SKM-1 treated with dmso at 0.1 percent for 144 hours (cell line): Measurements from ENCODE around the gene NIPA2.

Experiments
- DNase-seq: peaks from one replicate; lab custom pipeline; 2025; ENCODE audit not compliant: unreplicated experiment; lab: John Stamatoyannopoulos, UW

The NIPA2 gene

DNA sequence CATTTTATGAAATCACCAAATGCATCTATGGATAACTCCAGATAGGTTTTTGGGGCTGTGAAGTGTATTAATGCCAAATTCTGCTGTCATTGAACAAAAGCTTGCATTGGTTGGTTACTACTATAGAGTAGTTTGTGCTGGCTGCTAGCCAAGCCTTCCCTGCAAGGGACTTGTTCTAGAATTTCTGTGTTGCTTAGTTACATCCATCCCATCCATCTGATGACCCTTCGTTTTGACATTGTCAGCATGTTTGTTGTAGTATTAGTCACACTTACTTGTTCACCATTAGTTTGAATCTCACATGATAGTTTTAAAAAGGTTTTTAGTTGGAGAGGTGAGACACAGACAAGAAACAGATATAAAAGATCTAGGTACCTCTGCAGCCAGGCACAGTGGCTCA lies 7.0 kb upstream of the NIPA2 start:
- DNase-seq: no peak

DNA sequence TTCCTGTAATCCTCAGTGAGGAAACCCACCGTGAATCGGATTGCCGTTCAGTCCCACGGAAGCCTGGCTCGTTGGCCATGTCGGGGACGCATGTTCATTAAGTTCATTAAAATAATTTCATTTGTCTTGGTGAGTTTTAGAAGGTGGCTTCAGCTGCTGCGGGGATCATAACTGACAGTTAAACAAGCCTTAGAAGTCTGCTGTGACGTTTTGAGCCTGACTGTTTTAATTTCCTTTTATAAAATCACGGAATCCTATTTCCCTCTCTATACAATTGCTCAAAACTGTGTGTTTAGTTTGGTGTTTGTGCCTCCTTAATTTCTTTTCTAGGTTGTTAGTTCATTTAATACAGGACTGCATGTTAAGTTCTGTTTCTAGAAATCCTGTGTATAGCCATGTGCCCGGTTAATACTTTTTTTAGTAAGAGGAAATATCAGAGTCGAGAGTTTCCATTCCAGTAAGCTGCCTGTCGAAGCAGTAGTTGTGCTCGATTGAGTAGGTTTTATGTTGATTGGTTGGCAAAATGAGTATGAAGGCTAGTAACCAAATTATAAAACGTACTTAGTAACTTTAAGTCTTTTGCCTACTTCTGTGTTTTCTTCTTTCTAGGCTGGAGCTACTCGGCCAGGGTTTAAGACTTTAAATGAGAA lies 705 bp downstream of the NIPA2 start:
- no peak for DNase-seq

DNA sequence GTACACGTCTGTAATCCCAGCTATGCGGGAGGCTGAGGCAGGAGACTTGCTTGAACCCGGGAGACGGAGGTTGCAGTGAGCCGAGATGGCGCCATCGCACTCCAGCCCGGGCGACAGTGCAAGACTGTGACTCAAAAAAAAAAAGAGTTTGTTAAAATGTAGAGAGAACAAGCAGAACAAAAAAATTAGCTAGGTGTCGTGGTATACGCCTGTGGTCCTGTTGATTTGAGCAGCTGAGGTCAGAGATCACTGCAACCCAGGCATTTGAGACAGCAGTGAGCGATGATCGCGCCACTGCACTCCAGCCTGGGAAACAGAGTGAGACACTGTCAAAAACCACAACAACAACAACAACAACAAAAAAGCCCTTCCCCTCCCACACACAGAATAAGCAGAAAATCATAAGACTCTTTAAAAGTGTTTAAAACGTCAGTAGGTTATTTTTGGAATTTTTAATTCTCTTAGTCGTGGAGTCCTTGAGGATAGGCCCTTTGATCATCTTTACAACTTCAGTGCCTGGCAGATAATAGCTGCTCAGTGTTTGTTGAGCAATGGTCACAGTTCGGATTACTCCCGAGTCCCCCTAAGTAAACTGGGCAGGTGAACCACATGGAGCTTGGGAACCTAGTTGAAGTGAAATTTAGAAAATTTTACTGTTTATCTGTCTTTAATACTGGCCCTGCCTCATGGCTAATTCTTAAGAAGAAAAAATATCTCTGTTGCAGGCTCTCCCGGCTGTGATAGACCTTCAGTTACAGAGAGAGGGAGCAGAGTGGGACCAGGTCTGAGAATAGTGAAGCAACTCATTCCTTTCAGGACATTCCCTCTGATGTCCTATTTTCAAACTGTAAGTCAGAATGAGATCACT lies 6.2 kb downstream of the NIPA2 start:
- DNase-seq: no peak

DNA sequence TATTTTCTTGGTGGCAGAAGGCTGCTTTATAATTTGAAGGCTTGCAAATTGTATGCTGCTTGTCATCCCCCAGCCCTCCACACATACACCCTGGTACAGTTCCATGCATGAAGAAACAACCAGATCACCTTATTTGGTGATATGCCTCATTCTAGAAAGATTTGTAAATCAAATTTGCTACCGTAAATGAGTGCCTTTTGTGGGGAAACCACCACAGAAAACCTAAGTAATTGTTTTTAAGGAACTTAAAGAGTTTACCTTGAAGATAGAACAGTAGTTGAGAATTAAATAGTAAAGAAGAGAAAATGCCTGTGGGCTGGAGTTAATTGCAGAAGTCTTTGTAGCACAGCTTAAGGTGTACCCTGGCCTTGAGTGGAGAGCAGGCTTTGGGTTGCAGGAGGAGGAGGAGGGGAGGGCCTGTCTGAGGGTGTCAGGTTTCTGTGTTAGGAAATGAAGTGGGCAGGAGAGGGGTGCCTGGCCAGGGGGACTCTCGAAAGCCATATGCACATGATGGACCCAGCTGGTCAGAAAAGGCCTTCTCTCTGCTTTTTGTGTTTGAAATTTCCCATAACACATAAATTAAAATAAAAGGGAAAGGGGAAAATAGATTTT lies 6.9 kb downstream of the NIPA2 start:
- no peak for DNase-seq

DNA sequence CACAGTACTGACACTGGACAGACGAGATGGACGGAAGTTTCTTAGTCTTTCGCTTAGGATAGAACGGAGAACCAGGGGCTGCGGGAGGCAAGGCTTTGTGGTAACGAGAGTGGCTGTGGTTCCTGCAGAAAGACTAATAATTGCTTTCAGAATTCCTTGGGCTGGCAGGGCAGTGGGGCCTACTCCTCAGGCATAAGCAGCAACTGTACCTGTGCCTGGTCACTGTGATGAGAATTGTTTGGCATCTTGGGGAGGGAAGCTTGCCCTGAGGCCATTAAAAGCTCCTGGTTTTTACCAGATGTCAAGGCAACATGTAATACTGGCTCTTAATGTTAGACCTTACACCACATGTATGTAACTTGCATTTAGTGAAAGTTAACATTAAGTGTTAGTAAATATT lies 7.6 kb downstream of the NIPA2 start:
- DNase-seq: no peak

DNA sequence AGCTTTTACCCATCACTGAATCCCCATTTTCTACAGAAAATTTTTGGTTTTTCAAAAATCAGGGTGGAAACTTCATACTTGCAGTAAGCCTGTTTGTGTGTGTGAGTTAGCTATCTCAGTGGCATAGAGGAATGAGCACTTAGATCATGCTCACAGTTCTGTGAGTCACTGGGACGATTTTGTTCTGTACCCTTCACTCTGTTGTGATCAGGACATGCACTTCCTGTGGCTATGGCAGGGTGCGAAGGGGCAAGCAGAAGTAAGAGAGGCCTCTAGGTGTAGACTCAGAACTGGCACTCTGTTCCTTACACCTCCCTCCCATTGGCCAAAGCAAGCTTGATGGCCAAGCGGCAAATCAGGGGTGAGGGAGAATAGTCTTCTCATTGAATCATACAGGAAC lies 11.6 kb downstream of the NIPA2 start:
- DNase-seq: no peak

DNA sequence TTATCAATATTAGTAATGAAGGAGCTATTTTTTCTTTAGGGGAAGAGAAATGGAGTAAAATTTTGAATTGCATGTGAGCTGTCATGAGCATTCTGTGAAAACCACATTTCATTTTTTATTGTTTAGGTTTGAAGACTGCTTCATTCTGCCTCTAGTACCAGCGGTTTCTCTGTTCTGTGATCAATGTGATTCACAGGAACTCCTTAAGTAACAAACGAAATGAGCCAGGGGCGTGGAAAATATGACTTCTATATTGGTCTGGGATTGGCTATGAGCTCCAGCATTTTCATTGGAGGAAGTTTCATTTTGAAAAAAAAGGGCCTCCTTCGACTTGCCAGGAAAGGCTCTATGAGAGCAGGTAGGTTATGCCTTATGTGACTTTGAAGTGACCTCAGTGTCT lies 13.0 kb downstream of the NIPA2 start:
- DNase-seq: no peak

DNA sequence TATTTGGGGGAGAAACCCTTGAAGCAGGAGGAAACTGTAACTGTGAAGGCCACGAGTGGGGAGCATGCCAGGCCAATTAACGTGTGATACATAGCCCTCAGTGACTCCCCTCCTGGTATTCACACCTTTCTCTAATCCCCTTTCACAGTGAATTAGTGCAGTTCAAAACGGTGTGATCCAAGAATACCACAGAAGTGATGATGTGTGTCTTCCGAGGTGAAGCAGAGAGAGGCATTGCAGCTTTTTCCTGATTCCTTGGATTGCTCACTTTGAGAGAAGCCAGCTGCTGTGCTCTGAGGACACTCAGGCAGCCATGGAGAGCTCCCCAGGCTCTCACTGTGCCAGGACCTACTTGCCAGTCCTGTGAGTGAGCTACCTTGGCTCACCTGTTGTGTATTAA lies 17.3 kb downstream of the NIPA2 start:
- no peak for DNase-seq

DNA sequence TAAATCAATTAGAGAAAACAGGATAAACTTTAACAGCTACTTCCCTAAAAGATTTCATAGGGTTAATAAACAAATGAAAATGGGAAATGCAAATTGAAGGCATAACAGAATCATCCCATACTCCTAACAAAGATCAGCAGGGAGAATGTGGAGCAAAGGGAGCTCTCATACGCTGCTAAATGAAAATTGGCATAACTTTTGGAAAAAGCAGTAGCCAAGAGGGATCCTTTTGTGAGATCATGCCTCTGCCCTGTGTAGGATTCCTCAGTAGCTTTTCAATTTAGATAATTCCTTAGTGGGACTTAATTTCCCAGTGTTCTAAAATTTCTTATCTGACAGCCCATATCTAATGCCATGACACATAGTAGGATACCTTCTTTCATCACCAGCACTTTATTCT lies 18.2 kb downstream of the NIPA2 start:
- DNase-seq: no peak

DNA sequence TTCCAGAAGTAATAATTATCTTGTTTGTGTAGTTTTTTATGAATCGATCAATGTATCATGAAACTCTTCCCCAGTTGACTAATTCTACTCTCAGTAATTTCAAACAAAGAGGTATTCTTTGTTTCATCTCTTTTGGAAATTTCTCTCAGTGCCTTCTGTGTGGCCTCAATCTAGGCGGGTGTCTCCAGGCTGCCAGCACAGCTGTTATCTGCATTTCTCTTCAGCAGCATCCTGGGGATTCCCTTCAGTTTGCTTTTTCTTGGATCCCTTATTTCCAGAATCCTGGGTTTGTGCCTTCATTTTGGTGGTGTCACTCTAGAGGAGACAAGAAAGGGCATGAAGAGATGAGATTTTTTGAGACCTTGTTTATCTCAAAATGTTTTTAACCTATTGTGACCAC lies 22.7 kb downstream of the NIPA2 start:
- DNase-seq: no peak

DNA sequence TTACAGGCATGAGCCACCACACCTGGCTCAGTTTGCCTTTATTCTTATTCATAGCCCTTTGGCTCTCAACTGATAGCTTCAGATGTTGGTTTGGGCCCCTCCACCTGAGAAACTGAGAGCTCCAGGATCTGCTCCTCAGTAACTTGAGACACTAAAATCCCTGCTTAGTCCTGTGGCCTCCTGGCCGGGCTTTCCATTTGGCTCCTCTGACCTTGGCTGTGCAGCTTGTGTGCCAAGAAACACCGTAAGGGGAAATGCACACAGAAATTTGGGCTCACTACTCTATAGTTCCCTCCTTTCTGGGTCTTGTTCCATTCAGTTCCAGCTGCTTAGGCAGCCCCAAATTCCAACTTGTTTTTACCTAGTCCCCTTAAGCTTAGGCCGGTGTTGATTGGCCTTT lies 24.9 kb downstream of the NIPA2 start:
- DNase-seq: no peak

DNA sequence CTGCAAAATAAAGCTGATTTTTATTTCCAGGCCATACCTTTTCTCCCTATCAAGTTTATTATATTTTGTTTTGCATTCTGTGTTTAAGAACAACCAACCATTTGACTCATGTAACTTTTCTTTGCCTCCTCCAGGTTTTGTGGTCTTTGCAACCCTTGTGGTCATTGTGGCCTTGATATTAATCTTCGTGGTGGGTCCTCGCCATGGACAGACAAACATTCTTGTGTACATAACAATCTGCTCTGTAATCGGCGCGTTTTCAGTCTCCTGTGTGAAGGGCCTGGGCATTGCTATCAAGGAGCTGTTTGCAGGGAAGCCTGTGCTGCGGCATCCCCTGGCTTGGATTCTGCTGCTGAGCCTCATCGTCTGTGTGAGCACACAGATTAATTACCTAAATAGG lies 27.6 kb downstream of the NIPA2 start:
- no peak for DNase-seq

DNA sequence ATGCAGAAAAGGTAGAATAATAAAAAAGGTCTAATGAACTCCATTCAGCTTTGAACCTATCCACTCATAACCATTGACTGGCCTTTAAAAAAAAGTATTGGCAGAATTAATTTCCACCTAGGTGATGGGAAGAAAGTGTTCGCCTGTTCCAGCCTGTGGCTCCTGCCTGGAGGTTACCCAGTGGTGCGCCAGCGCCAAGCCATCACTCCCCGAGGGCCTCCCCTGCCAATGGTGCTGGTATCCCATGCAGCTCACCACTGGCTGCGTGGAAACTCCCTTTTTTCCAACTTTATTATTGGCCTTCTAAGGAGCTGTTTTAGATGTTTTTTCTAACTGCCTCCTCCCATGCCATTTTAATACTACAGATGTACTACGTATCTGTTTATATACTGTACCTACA lies 29.4 kb downstream of the NIPA2 start:
- DNase-seq: no peak

DNA sequence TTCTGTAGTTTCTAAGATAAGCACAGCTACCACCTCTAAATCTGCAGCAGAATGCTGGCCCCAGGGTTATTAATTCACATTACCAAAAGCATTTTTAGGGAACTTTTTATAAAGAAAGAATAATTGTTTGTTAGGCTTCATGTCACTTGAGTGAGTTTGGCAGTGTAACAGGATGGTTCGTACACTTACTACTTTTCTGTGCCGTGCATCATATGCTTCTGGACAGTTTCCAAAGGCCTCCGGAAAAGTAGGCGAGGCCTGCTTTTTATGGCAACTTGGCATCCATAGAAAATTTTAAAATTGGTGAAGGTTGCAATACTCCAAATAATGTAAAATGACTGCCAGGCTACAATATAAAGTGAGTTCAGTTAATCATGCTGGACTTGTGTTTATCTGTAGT lies 30.0 kb downstream of the NIPA2 start:
- no peak for DNase-seq

DNA sequence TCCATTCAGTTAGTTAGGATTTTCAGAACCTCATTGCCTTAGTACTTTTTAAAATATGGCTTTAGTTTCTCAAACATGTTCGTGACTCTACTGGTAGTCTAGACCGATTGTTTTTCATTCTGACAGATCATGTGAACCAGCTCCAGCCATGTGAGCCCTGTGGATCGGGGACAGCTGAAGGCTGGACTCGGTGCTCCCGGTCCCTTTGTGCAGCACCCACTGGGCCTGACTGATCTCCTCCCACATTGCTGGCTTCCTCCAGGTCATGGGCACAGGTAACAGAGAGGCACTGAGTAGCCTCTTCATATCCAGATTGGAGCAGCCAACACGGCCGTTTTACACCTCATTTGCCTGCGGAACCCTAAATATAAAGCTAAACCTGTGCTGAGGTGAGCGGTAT lies 30.5 kb downstream of the NIPA2 start:
- no peak for DNase-seq

DNA sequence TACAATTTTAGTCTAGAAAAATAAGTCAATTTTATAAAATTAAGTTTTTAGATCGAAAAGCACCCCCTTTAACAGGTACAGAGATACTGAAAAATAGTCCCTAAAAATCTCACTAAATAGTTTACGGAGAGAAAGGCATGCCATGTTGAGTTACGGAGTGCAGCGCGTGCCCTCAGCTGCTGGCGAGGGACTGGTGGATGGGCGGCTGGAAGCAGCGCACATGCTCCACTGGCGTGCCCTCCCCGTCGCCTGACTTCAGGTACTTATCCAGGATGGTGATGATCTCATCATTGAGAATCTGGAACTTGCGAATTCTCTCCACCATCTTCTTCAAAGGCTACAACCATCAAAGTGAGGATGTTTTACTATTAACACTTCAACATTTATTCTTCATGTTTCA lies 31.4 kb downstream of the NIPA2 start:
- DNase-seq: no peak

DNA sequence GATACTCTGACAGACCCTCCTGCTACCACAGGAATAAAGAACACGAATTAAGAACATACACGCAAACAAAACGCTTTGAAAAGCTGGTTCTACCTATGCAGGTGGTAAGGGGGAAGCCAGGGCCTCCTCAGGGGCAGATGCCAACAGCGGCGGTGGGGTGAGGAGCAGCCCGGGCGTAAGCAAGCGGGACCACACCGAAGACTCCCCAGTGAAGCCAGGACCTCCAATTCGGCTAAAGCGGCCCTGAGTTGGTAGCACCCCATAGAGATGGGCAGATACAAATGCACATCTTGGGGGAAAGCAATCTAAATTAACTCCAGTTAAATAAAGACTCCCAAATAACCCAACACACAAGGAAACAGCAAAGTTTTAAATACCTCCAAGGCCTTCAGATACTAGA lies 32.4 kb downstream of the NIPA2 start:
- DNase-seq: no peak

DNA sequence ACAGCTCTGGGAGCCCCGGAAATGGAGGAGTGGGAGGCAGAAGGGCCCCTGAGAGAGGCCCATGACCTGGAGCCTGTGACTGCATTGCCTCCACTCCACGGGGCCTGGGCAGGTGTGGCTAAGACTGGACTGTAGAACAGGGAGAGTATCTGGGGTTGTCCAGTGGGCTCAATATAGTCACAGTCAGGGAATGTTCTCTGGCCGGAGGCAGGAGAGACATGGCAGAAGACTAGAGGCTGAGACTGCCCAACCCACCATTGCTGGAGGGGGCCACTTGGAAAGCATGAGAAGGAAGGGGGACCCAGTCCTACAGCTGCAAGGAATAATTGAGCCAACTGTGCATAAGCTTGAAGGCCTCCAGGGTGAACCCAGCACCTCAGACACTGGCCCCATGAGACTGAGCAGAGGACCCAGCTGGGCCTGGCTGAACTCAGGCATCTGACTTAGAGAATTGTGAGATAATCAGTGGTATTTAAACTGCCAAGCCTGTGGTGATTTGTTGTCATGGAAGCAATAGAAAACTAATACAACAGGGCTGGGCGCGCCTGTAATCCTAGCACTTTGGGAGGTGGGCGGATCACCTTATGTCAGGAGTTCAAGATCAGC lies 33.1 kb downstream of the NIPA2 start:
- DNase-seq: no peak

DNA sequence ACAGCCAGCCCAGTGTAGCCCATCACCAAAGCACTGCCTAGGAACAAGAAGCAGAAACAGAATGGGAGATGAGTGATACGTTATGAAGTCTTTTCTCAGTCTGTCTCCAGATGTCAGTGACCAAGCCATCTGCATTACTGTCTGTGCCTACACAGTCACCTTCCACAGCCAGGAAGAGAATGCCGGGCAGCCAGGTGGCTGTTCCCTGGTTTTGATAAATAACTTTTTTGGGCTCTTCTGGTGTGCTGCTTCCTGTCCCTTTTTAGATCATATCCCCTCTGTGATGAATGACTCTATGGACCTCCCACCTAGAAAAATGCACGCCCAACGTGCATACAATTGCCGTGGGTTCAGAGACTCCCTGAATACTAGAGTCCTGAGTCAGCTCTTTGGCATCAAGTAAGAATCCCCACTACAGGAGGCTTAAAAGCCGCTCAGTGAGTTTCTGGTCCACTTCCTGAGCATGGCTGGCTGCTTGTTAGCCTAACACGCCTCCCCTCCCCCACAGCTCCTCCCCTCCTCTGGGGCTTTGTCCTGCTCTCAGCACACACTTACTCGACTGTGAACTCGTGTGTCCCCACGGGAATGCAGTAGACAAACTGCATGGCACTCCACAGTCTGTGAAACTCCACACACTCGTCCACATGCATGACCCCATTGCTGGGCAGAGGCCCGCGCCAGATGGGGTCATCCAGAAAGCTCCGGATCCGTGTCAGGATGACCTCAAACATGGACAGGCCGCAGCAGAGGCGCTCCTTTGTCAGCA lies 34.7 kb downstream of the NIPA2 start:
- no peak for DNase-seq

DNA sequence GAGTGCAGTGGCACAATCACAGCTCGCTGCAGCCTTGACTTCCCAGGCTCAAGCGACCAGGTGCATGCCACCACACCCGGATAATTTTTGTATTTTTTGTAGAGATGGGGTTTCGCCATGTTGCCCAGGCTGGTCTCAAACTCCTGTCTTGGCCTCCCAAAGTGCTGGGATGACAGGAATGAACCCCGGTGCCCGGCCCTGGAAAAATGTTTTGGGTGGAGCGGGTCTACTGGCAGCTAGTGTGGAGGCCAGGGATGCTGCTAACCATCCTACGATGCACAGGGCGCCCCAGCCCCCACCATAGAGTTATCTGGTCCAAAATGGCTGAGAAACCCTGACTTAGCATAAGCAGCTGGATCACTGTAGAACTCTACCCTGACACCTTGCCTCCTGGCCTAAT lies 35.4 kb downstream of the NIPA2 start:
- no peak for DNase-seq

DNA sequence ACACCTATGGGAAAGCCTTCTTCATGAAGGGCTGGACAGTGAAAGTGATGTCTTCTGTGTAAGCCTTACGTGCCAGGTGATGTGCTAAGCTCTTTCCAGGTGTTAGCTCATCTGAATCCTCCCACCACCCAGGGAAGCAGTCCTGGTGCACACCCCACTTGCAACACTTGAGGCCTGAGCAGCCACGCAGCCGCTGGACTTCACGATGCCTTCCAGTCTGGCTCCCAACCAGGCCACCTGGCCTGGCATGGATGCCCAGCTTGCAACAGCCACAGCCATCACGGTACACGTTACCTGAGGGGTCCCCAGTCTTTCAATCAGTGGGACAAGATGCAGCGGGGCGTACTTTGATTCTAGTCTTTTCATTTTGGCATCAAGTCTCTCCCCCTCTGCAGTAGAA lies 35.8 kb downstream of the NIPA2 start:
- DNase-seq: no peak
